GM23338 (cell line): Measurements from ENCODE around the gene ANKK1.

ENCODE experiments used
- EZH2phosphoT487 ChIP-seq: fragments of 200-600 bp; sonication (generic); IDR thresholded peaks from one replicate; pipeline ENCODE4 v1.8.1; 2018; ENCODE audit warnings: antibody characterized with exemption; ENCODE audit not compliant: unreplicated experiment
- TF ChIP-seq, protein P1 (sequence below), 2 experiments: fragments of 200-600 bp in 1 of 2; sonication (generic) in 1 of 2; conservative IDR thresholded peaks; 2 replicates each; pipeline versions ENCODE4 v1.5.1 to v1.6.1; 2016 to 2017; ENCODE audit warnings: antibody characterized with exemption in 2 of 2, low read depth in 2 of 2, mild to moderate bottlenecking in 2 of 2, moderate library complexity in 1 of 2

DNA sequence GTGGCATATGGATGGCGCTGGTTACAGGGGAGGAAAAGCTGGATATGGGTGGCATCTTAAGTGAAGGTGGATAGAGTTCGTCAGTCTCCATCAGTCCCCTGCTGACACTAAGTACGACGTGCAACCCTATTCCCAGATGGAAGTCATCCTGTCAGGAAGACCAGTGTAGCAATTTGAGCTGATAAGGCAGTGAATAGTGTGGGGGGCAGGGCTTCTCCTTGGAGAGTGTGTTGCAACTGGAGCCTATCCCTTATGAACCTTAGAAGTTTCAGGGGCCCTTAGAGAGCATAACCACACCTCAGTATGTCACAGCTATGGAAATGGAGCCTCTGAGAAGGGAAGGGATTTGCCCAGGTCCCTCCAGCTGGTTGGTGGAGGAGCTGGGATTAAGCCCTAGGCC, 36.1 kb upstream of the ANKK1 start:
- TF ChIP-seq, protein P1, sequence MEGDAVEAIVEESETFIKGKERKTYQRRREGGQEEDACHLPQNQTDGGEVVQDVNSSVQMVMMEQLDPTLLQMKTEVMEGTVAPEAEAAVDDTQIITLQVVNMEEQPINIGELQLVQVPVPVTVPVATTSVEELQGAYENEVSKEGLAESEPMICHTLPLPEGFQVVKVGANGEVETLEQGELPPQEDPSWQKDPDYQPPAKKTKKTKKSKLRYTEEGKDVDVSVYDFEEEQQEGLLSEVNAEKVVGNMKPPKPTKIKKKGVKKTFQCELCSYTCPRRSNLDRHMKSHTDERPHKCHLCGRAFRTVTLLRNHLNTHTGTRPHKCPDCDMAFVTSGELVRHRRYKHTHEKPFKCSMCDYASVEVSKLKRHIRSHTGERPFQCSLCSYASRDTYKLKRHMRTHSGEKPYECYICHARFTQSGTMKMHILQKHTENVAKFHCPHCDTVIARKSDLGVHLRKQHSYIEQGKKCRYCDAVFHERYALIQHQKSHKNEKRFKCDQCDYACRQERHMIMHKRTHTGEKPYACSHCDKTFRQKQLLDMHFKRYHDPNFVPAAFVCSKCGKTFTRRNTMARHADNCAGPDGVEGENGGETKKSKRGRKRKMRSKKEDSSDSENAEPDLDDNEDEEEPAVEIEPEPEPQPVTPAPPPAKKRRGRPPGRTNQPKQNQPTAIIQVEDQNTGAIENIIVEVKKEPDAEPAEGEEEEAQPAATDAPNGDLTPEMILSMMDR (conservative IDR thresholded peaks at IDR 0.05; ENCODE audit: low read depth in 2 of 2) = no peak
- no peak for TF ChIP-seq EZH2phosphoT487
